AG10803 (cell line): Measurements from ENCODE around the gene SLC9A9.
A peak's percentile ranks its signal among the peaks of the same experiment; 100 is the strongest.

Experiments used
- DNase-seq: peaks from one replicate; pipeline ENCODE4 v3.0.0; 2010; ENCODE audit warnings: low read depth
- H3K4me3 ChIP-seq: 2 replicates; pipeline ENCODE4 v1.5.1; 2011; ENCODE audit warnings: mild to moderate bottlenecking, low read length, control low read depth
- CTCF ChIP-seq: conservative IDR thresholded peaks from 2 replicates; pipeline ENCODE4 v1.5.1; 2011; ENCODE audit warnings: mild to moderate bottlenecking, low read length, control low read depth, inconsistent platforms

Gene SLC9A9

GRCh38 chr3:143608966-143609365 is 239.3 kb downstream of the SLC9A9 start:
- no peak overlapping the region for H3K4me3 ChIP-seq
- no peak for TF ChIP-seq CTCF
- DNase-seq, result peak; percentile 30

- no peak for TF ChIP-seq CTCF
- H3K4me3 ChIP-seq, result no peak overlapping the region
- DNase-seq, result no peak
These were observed 242.9 kb downstream of the SLC9A9 start for GRCh38 chr3:143605233-143605950.

- no peak overlapping the region for H3K4me3 ChIP-seq
- DNase-seq, result no peak
- TF ChIP-seq CTCF, result no peak
These were observed 243.7 kb downstream of the SLC9A9 start for GRCh38 chr3:143604402-143605185.

- no peak for TF ChIP-seq CTCF
- DNase-seq, result no peak
These were observed 244.5 kb downstream of the SLC9A9 start for GRCh38 chr3:143603774-143604173.

GRCh38 chr3:143601723-143602484 is 246.4 kb downstream of the SLC9A9 start:
- H3K4me3 ChIP-seq, result no peak overlapping the region
- TF ChIP-seq CTCF, result no peak
- peak; percentile 27 for DNase-seq

More at GRCh38 chr3:143603774-143604173, 244.5 kb downstream of the SLC9A9 start:
- no peak overlapping the region for H3K4me3 ChIP-seq

- H3K4me3 ChIP-seq, result no peak overlapping the region
- DNase-seq, result peak; percentile 5
- no peak for TF ChIP-seq CTCF
These were observed 247.2 kb downstream of the SLC9A9 start for GRCh38 chr3:143600756-143601718.
